GM21737 (cell line): ENCODE results near the gene C16orf90.
"Not testable (repeated sequence)": the region's sequence is repeated elsewhere in the genome, so short reads cannot be mapped to it uniquely, and the experiment has no call there.

ENCODE experiments used
- ATAC-seq: cut with Tn5 transposase; IDR thresholded peaks from one replicate; pipeline ENCODE4 v1.9.1; 2021; ENCODE audit warnings: mild to moderate bottlenecking, moderate library complexity; ENCODE audit not compliant: unreplicated experiment

The C16orf90 gene

DNA sequence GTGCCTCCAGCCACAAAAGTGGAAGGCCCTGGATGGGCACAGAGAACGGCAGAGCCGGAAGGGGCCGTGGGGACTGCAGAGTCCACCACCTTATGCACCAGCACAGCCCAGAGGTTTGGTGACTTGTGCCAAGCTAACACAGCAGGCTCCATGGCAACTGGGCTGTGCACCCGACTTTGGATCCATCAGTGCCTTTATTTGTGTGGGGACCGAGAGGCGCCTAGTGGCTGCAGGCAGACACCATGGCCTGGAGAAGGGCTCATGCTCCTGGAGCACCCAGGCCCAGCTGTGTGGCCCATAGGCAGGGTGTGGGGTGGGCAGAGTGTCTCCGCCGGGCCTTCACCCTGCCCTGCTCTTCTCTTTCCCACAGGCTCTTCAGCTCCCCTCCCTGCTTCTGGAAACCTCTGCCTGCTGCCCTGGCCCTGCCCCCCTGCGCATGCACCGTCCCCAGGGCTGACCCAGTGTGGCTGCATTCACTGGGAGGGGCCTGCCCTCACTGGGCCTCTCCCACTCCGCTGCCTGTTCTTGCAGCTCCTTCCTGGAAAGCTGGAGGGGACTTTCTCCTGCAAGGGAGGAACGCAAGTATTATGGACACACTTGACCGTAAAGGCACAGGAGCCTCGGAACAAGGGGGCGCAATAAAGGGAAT, 10.1 kb downstream of the C16orf90 start:
- no peak for ATAC-seq

DNA sequence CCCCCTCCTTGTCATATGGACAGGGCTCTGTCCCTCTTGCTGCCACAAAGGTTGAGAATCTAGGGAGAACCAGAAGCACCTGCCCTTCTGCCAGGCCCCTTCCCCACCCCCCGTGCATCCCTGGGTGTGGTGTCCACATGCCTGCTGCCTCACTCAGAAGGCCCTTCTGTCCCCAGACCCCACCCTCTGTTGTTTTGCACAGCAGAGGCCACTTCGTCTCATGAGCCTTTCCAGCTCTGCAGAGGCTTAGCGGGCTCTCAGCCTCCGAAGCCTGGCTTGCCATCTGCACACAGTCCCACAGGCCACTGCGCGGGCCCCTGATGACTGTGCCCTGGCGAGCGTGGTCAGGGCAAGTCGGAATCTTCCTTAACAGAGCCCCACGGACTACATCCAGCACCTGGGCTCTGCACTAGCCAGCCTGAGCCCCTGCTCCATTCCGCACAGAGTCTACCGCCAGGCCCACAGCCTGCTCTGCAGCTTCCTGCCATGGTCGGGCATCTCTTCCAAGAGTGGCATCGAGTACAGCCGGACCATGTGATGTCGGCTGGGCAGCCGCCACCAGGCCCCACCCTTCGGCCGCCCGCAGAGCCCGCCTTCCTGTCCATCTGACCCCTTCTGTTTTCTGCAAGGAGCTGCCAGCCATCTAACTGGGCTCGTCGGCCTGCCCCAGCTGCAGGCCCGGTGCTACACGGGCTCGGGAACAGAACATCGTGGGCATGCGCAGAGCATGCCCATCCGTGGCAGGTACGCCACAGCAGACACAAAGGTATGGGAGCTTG, 10.8 kb downstream of the C16orf90 start:
- no peak for ATAC-seq

DNA sequence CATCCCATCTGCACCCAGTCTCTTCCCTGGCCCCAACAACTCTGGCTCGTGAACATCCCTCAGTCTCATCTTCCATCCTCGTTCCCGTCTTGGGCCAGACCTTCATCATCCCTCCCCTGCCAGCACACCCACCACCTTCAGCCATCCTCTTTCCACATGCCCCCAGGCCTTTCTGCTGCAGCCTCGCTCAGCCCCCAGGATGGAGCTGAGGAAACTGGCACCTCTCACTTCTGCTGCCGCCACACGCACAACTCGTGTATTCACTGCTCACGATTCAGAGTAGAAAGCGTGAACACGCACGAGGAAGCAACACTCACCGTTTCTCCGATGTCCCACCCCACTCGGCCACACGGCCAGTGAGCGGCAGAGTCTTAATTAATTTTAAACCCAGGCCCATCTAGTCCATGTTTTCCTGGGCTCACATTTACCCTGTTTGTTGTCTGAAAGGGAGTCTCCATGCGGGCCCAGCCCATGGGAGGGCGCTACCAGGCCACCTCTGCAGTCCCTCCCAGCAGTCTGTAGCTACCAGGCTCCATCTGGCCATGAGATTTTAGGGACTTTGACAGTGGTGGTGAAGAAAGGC, 12.5 kb downstream of the C16orf90 start:
- ATAC-seq: no peak

DNA sequence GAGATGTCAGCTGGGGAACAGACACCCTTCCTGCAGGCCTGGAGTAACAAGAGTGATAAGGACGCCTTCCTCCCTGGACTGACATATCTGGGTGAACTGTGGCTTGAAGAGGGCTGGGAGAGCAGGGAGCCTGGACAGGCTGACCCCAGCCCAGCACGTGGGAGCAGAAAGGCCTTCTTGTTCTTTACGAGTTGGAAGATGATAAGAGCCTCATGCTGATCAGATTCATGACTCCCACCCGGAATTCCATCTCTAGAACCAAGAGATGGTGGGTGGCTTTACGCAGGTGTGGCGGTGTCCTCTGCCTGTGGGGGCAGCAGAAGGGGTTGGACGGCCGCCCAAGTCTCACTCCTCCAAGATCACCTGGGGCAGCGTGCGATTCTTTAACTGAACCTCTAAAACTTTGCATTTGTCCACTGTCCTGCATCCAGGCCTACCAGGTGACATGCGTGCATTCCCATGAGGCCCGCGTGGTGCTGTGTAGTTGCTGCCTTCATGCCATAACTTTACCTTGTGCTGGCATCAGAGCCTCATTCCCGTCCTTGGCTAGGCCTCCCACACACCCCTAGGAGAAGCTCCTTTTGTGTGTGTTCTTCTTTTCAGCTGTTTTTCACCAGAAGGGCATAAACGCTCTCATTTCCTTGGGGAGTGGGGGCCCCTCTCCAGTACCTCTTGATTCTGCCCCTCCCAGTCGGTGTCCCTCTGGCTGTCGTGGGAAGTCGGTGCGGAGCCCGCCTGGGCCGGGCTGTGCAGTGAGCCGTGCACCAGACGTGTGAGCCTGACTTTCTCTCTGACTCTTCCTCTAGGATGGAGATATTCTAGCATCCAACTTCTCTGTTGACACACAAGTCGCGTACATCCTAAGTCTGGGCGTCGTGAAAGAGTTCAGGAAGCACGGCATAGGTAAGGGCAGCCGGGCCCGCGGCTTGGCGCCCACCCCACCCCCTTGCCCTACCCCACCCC, 13.3 kb downstream of the C16orf90 start:
- ATAC-seq: no peak

DNA sequence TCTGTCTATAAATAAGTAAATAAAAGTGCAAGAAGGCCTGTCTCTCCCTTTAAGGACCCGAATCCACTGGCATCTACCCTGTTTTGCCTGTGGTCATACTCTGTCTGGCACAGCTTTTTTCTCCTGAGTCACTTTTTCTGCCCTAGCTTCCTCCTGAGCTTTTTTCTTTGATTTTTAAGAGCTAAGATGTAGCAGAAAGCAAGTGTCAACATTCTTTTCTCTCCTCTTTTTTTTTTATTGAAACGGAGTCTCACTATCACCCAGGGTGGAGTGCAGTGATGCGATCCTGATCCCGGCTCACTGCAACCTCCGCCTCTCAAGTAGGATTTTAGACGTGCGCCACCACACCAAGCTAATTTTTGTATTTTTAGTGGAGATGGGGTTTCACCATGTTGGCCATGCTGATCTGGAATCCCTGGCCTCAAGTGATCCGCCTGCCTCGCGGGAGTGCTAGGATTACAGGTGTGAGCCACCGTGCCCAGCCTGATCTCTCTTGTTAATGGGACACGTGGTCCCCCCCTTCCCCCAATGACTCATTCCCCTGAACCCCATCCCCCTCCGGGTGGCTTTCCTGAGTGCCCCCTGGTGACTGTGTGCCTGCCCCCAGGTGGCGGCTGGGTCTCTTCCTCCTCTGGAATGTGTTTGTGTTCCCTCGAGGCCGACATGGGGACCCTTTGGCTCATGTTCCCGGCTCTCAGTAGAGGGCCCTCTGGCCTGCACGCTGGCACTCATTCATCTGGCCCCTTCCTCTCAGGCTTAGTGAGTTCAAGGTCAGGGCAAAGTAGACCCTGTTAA, 14.2 kb downstream of the C16orf90 start:
- ATAC-seq: no peak

DNA sequence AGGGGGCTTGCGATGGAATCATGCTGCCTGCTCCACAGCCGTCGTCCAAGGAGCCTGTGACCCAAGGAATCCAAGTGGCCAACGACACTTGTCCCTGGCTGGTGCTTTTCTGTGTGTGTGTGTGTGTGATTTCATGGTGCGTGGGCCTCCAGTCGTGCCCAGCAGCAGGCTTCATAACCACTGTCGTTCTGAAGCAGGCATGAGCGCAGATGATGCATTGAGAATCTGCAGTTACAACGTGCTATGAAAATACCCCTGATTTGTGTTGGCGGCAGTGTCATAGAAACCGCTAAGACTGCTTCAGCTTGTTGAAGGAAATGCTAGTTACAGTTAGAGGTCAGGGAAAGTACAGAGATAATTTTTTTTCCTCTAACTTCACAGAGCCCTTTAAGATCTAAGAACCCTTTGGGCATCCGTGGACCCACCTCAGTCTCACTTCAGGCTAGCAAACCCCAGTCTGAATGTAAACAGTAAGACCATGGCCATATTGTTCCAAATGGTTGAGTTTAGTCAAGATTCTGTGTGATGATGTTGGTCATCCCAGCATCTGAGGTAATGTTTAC, 15.6 kb downstream of the C16orf90 start:
- no peak for ATAC-seq

DNA sequence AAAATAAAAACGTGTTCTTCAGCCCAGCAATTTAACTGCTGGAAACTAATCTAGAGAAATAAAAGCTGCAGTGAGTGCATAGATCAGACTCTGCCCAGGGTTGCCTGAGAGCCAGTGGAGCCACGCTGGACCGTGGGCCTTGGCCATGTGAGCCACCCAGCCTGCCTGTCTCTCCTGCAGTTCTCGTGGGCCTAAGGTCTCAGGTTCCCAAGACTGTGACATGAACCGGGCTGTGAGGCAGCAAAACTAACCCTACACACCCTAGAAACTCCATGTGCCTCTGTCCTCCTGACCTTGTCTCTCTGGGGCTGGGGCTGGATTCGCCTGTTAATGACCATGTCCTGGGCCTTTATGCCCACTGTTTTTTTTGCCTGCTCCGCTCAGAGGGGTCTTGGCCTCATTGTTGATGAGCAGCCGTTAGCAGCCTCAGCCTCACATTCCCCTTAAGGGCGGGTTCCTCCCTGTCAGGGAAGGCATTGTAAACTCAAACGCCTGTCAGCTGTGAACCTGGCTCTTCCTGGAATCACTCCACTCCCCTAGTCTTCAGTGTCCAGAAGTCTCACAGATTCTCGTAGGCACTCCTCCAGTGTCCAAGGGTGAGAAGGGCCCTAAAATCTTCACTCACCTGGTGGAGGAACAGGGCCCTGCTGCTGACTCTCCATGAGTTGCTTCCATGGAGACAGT, 16.9 kb downstream of the C16orf90 start:
- no peak for ATAC-seq

DNA sequence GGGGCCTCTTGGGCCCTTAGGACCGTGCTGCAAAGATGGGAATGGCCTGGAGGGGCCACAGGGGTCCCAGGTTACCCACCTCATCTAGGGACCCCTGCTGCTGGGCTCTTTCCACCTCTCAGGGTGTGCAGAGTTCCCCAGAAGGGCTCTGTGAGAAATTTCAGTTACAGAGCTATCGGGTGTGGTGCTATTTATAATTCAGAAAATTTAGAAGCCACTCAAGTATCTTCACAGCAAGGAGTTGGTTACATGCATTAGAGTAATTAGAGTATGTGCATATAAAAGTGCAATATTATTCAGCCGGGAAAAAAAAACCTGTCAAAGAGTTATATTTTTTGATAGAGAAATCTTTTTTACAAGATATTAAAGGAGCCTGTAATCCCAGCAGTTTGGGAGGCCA, 18.9 kb downstream of the C16orf90 start:
- ATAC-seq: no peak

DNA sequence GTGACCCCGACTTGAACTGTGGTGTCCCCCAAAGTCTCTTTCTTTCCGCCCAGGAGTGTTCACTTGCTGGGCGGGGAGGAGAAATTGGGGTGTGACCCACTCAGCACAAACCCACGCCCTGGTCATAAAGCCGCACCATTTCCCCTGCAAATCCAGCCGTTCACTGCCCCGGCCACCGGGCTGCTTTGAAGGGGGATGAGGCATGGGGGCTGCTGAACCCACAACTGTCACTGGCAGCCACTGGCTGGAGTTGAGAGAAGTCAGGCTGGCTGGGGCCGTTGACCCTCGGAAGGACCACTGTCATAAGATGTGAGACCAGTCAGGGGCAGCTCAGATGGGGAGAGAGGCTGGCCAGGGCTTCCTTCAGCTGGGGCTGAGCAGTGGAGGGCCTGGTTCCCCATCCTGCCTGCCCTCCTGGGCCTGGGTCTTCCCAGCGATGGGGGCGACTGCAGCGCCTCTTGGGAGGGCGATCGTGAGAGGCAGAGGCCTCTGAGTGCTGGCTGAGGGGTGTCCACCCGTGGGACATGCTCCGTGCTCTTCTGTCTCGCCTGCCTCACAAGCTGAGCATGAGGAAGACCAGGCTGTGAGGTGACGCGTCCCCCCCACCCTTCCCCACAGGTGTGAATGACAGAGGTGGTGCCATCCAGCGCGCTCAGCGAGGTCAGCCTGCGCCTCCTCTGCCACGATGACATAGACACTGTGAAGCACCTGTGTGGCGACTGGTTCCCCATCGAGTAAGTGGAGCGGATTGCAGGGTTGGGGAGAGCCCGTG, 19.5 kb downstream of the C16orf90 start:
- ATAC-seq: no peak

DNA sequence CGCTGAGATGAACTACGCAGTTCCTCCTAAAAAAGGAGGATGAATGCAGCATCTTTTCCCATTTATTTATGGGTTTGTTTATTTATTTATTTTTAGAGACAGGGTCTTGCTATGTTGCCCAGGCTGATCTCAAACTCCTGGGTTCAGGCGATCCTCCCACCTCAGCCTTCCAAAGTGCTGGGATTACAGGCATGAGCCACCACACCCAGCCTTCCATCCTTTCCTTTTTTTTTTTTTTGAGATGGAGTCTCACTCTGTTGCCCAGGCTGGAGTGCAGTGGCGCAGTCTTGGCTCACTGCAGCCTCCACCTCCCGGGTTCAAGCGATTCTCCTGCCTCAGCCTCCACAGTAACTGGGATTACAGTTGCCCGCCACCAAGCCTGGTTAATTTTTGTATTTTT, 20.4 kb downstream of the C16orf90 start:
- not testable (repeated sequence) for ATAC-seq

DNA sequence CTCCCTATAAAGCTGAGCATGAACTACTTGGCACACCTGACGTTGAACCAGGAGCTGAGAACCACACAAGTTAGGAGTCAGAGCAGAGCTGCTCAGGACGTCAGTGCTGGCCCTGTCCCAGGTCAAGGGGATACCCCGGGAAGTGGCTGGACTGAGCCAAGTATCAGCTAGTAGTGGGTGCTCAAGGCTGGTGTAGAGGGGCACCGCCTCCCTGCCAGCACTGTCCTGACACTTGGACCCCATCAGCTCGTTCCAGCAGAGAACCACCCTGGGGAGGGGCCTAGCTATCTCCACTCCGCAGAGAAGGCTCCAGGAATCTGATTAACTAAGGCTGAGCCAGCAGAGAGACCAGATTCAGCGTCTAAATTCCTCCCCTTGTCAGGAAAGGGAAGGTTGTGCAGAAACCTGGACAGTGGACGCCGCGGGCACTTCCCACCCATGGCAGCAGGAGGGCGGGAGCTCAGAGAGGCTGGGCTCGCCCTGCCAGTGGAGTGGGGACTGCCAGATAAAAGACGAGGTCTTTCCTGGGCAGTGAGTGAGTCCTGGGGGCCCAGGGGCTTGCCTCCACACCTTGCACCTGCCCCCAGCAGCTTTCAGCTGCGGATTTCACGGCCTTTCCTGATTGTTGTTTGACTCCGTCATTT, 21.0 kb downstream of the C16orf90 start:
- ATAC-seq: no peak

DNA sequence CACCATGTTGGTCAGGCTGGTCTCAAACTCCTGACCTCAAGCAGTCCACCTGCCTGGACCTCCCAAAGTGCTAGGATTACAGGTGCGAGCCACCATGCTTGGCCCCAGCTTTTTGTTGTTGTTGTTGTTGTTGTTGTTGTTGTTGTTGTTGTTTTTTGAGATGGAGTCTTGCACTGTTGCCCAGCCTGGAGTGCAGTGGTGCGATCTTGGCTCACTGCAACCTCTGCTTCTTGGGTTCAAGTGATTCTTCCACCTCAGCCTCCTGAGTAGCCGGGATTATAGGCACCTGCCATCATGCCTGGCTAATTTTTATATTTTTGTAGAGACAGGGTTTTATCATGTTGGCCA, 21.7 kb downstream of the C16orf90 start:
- ATAC-seq: not testable (repeated sequence)

DNA sequence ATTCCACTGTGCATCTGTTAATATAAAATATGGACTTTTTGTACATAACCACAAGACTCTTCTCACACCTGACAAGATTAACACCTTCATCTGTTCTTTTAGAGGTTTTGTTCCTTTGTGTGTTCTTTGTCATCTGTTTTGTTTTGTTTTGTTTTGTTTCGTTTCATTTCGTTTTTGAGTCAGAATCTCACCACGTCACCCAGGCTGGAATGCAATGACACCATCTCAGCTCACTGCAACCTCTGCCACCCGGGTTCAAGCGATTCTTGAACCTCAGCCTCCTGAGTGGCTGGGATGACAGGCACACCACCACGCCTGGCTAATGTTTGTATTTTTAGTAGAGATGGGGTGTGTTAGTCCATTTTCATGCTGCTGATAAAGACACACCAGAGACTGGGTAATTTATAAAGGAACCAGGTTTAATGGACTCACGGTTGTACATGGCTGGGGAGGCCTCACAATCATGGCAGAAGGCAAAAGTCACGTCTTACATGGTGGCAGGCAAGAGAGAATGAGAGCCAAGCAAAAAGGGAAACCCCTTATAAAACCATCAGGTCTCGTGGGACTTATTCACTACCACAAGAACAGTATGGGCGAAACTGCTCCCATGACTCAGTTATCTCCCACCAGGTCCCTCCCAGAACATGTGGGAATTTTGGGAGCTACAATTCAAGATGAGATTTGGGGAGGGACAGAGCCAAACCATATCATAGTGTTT, 22.3 kb downstream of the C16orf90 start:
- no peak for ATAC-seq

DNA sequence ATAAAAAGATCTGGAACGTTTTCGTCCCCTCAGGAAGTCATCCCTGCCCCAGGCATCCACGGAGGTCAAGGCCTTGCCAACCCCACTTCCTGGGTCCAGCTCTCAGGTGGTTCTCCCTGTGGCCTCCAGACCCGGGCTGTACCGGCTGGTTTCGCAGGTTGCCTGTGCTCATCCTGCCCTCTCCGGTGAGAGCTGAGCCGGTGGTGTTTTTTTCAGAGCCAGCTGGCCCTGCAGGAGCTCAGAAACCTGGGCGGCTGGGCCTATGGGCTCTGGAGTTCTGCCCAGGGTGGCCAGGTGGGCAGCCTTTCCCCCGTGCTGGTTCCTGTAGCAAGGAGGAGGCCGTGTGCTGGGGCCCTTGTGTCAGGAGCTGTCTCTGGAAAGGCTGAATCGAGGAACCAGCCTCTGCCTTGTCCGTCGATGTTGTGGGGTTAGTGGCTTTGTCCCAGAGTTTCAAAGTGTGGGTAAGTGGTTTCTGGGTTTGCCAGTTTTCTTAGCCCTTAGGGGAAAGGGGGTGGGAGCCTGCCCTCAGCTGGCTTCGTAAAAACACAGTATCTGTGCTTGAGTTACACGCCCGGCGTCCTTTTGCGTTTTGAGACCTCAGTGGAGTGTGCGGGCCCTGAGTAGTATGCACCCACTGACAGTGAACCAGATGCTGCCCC, 23.6 kb downstream of the C16orf90 start:
- no peak for ATAC-seq

DNA sequence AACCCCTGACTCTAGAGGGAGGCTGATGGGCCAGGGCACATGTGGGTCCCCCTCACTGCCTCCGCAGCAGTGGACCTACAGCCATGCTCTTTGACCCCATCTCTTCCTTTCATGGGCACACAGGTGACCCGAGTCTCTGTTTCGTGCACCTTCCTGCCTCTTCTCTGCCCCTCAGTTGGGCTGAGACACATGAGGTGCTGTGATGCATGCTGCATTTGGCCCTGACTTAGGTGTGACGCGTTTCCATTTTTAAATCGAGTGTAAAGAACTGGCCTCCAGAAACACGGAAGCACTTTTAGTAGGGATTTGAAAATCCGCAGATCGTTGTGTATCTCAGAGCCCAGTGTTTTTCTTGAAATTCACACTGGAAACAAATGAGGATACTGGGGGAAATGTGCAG, 24.6 kb downstream of the C16orf90 start:
- ATAC-seq: no peak

DNA sequence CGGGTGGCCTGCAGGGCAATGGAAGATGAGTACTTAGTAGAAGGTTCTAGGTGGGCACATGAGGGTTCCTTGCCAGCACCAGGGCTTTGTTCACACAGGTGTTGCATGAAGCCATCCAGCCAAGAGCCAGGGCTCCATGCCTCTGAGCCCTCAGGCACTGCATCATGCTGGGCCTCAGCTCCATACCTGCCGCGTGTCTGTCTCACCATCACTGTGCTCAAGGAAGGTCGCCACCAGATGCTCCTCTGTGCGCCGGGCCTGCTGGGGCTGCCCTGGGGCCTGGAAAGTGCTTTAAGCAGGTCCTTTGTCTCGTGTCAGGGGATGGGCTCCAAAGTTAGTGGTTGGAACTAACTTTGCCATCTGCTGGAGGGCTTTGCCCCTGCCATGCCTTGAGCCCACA, 25.6 kb downstream of the C16orf90 start:
- ATAC-seq: no peak

DNA sequence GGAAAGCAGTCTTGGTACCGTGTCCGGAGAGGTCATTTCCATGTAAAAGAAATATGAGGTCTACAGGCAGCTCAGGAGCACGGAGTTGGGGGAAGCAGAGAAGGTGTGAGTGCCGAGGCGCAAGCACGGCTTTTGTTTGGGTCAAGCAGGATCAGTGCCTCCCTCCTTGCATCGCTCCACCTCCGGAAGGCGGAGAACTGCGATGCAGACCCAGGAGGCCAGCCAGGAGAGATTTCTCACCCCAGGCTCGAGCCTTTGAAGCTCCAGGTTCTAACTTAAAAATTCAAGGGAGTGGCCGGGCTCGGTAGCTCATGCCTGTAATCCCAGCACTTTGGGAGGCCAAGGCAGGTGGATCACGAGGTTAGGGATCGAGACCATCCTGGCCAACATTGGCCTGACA, 26.8 kb downstream of the C16orf90 start:
- ATAC-seq: no peak
